IMR-90 (cell line): ENCODE results near the gene FAM234B.

ENCODE experiments used
- CEBPB ChIP-seq: IDR thresholded peaks from 2 replicates; pipeline ENCODE4 v1.6.1; 2012; ENCODE audit warnings: low read depth, low read length, improper control_type of control experiment
- MAZ ChIP-seq: IDR thresholded peaks from 2 replicates; pipeline ENCODE4 v1.6.1; 2012; ENCODE audit warnings: low read depth, mild to moderate bottlenecking, low read length, improper control_type of control experiment, moderate library complexity, borderline replicate concordance
- POLR2A ChIP-seq: IDR thresholded peaks from 2 replicates; pipeline ENCODE4 v1.6.1; 2012; ENCODE audit warnings: mild to moderate bottlenecking, low read depth, low read length
- RCOR1 ChIP-seq: IDR thresholded peaks from 2 replicates; pipeline ENCODE4 v1.6.1; 2012; ENCODE audit warnings: mild to moderate bottlenecking, low read length, improper control_type of control experiment; ENCODE audit not compliant: insufficient replicate concordance
- RFX5 ChIP-seq: IDR thresholded peaks from 2 replicates; pipeline ENCODE4 v1.8.0; 2012; ENCODE audit warnings: low read depth, mild to moderate bottlenecking, low read length, moderate library complexity
- TF ChIP-seq, protein P1 (sequence below): conservative IDR thresholded peaks from 2 replicates; pipeline ENCODE4 v1.5.1; 2012; ENCODE audit warnings: mild to moderate bottlenecking, low read depth, low read length, improper control_type of control experiment
- TF ChIP-seq, protein P2 (sequence below): fragments of 150-350 bp; IDR thresholded peaks from 2 replicates; pipeline ENCODE4 v1.6.1; 2016; ENCODE audit warnings: low read depth, mild to moderate bottlenecking, low read length, moderate library complexity, borderline replicate concordance

DNA sequence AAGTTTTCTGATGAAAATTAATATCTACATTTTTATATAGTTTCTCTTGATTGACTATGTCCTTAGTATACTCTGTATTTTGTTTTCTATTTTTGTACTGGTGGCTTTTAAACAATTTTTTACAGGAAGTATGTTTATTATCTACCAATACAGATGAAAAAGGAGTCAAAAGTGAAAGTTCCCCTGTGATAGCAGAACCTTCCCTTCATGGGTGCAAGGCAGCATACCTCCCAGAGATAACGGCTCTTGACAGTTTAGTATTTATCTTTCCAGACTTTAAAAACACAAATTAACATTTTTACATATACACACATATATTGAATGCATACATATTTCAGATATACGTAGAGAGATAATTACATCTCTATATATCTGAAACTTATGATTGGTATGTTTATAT is 17.1 kb upstream of the FAM234B start:
- TF ChIP-seq, protein P1, sequence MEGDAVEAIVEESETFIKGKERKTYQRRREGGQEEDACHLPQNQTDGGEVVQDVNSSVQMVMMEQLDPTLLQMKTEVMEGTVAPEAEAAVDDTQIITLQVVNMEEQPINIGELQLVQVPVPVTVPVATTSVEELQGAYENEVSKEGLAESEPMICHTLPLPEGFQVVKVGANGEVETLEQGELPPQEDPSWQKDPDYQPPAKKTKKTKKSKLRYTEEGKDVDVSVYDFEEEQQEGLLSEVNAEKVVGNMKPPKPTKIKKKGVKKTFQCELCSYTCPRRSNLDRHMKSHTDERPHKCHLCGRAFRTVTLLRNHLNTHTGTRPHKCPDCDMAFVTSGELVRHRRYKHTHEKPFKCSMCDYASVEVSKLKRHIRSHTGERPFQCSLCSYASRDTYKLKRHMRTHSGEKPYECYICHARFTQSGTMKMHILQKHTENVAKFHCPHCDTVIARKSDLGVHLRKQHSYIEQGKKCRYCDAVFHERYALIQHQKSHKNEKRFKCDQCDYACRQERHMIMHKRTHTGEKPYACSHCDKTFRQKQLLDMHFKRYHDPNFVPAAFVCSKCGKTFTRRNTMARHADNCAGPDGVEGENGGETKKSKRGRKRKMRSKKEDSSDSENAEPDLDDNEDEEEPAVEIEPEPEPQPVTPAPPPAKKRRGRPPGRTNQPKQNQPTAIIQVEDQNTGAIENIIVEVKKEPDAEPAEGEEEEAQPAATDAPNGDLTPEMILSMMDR, result no peak
- TF ChIP-seq RCOR1 (no peak), POLR2A (no peak), RFX5 (no peak), CEBPB (no peak), MAZ (no peak)
- TF ChIP-seq, protein P2, sequence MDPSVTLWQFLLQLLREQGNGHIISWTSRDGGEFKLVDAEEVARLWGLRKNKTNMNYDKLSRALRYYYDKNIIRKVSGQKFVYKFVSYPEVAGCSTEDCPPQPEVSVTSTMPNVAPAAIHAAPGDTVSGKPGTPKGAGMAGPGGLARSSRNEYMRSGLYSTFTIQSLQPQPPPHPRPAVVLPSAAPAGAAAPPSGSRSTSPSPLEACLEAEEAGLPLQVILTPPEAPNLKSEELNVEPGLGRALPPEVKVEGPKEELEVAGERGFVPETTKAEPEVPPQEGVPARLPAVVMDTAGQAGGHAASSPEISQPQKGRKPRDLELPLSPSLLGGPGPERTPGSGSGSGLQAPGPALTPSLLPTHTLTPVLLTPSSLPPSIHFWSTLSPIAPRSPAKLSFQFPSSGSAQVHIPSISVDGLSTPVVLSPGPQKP, result no peak
